Ishikawa (cell line): ENCODE results near the gene CYP4X1.

ENCODE experiments used
- CEBPB ChIP-seq: IDR thresholded peaks from 2 replicates; pipeline ENCODE4 v1.6.1; 2012
- CREB1 ChIP-seq: IDR thresholded peaks from 2 replicates; pipeline ENCODE4 v1.6.1; 2012; ENCODE audit warnings: low read depth
- EGR1 ChIP-seq: IDR thresholded peaks from 2 replicates; pipeline ENCODE4 v1.6.1; 2012
- EP300 ChIP-seq: IDR thresholded peaks from 2 replicates; pipeline ENCODE4 v1.6.1; 2012; ENCODE audit warnings: borderline replicate concordance
- FOXM1 ChIP-seq: IDR thresholded peaks from 2 replicates; pipeline ENCODE4 v1.6.1; 2012; ENCODE audit warnings: low read depth, borderline replicate concordance
- NFIC ChIP-seq: IDR thresholded peaks from 2 replicates; pipeline ENCODE4 v1.6.1; 2012
- RAD21 ChIP-seq: IDR thresholded peaks from 2 replicates; pipeline ENCODE4 v1.6.1; 2012; ENCODE audit warnings: low read depth
- TAF1 ChIP-seq: IDR thresholded peaks from 2 replicates; pipeline ENCODE4 v1.6.1; 2012; ENCODE audit warnings: low read depth, mild to moderate bottlenecking
- TCF12 ChIP-seq: IDR thresholded peaks from 2 replicates; pipeline ENCODE4 v1.6.1; 2012; ENCODE audit warnings: low read depth
- TF ChIP-seq, protein P1 (sequence below): IDR thresholded peaks from 2 replicates; pipeline ENCODE4 v1.6.1; 2012
- TF ChIP-seq, protein P2 (sequence below): IDR thresholded peaks from 2 replicates; pipeline ENCODE4 v1.6.1; 2012; ENCODE audit warnings: low read depth, mild to moderate bottlenecking
- TF ChIP-seq, protein P3 (sequence below): IDR thresholded peaks from 2 replicates; pipeline ENCODE4 v1.6.1; 2012

DNA sequence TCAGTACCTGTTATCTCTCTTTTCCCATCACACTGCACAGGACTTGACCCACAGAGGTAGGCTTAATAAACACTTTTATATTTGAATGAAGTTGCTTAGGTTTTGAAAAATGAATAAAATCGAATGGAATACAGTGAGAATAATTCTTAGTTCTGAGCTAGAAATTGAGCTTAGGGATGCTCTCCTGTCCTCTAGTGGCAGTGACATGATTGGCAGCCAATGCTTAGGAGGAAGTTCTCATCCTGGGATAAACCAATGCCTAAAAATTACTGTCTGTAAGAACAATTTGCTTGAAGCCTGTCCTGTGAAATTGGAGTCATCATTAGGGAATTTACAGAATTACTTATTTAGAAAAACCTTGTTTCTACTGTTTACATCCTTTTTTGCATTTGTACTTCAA, 21.3 kb upstream of the CYP4X1 start:
- TF ChIP-seq TAF1 (no peak), RAD21 (no peak), CREB1 (no peak), FOXM1 (no peak), EP300 (no peak), NFIC (no peak), TCF12 (no peak), EGR1 (no peak), CEBPB (no peak)
- TF ChIP-seq, protein P1, sequence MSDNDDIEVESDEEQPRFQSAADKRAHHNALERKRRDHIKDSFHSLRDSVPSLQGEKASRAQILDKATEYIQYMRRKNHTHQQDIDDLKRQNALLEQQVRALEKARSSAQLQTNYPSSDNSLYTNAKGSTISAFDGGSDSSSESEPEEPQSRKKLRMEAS = no peak
- TF ChIP-seq, protein P2, sequence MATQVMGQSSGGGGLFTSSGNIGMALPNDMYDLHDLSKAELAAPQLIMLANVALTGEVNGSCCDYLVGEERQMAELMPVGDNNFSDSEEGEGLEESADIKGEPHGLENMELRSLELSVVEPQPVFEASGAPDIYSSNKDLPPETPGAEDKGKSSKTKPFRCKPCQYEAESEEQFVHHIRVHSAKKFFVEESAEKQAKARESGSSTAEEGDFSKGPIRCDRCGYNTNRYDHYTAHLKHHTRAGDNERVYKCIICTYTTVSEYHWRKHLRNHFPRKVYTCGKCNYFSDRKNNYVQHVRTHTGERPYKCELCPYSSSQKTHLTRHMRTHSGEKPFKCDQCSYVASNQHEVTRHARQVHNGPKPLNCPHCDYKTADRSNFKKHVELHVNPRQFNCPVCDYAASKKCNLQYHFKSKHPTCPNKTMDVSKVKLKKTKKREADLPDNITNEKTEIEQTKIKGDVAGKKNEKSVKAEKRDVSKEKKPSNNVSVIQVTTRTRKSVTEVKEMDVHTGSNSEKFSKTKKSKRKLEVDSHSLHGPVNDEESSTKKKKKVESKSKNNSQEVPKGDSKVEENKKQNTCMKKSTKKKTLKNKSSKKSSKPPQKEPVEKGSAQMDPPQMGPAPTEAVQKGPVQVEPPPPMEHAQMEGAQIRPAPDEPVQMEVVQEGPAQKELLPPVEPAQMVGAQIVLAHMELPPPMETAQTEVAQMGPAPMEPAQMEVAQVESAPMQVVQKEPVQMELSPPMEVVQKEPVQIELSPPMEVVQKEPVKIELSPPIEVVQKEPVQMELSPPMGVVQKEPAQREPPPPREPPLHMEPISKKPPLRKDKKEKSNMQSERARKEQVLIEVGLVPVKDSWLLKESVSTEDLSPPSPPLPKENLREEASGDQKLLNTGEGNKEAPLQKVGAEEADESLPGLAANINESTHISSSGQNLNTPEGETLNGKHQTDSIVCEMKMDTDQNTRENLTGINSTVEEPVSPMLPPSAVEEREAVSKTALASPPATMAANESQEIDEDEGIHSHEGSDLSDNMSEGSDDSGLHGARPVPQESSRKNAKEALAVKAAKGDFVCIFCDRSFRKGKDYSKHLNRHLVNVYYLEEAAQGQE = no peak
- TF ChIP-seq, protein P3, sequence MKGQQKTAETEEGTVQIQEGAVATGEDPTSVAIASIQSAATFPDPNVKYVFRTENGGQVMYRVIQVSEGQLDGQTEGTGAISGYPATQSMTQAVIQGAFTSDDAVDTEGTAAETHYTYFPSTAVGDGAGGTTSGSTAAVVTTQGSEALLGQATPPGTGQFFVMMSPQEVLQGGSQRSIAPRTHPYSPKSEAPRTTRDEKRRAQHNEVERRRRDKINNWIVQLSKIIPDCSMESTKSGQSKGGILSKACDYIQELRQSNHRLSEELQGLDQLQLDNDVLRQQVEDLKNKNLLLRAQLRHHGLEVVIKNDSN = no peak
